Activated CD4-positive, alpha-beta T cell treated with anti-CD3 and anti-CD28 coated beads for 1 hour (primary cell): ENCODE data around the gene ZNF280C.
"Not testable (repeated sequence)": the region's sequence is repeated elsewhere in the genome, so short reads cannot be mapped to it uniquely, and the experiment has no call there.

Experiments
- DNase-seq: peaks from one replicate; pipeline ENCODE4 v3.0.0-alpha.2; 2020

ZNF280C gene

GRCh38 chrX:130261296-130261893 lies 7.3 kb downstream of the ZNF280C start:
- no peak for DNase-seq

GRCh38 chrX:130260316-130260715 lies 8.4 kb downstream of the ZNF280C start:
- DNase-seq: no peak

DNA sequence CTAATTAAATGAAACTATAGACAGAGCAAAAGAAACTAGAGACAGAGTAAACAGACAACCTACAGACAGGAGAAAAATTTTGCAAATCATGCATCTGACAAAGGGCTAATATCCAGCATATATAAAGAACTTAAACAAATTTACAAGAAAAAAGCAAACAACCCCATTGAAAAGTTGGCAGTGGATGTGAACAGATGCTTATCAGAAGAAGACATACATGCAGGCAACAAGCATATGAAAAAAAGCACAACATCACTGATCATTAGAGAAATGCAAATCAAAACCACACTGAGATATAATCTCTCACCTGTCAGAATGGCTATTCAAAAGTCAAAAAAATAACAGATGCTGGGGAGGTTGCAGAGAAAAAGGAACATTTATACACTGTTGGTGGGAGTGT lies 14.8 kb downstream of the ZNF280C start:
- no peak for DNase-seq

DNA sequence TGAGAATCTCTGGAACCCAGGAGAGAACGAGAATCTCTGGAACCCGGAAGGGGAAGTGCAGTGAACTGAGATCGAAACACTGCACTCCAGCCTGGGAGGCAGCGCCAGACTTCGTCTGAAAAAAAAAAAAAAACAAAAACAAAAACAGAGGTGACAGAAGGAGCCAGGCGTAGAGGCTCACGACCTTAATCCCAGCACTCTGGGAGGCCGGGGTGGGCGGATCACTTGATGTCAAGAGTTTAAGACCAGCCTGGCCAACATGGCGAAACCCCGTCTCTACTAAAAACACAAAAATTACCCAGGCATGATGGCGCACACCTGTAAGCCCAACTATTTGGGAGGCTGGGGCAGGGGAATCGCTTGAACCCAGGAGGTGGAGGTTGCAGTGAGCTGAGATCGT lies 17.0 kb downstream of the ZNF280C start:
- no peak for DNase-seq

GRCh38 chrX:130247996-130248395 lies 20.7 kb downstream of the ZNF280C start:
- DNase-seq: no peak

DNA sequence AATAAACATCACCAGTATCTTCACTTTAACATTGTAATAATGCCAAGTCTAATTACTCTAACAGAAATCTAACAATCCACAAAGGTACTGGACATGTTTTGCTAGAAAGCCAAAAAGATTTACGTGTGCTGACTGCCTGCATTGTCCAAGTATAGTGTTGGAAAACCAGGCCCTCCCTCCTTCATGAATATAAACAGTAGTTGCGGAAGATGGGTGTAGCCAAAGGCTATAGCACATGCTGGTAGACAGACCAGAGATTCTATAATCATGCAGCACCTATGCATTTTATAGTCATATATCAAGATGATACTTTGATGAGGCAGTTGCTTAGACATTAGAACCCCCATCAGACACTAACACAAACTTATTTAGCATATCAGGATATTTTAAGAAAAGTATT lies 22.6 kb downstream of the ZNF280C start:
- DNase-seq: no peak

- DNase-seq: no peak
Measured at GRCh38 chrX:130245441-130245840, 23.3 kb downstream of the ZNF280C start.

- DNase-seq: not testable (repeated sequence)
Measured at GRCh38 chrX:130231184-130231583, 37.5 kb downstream of the ZNF280C start.

DNA sequence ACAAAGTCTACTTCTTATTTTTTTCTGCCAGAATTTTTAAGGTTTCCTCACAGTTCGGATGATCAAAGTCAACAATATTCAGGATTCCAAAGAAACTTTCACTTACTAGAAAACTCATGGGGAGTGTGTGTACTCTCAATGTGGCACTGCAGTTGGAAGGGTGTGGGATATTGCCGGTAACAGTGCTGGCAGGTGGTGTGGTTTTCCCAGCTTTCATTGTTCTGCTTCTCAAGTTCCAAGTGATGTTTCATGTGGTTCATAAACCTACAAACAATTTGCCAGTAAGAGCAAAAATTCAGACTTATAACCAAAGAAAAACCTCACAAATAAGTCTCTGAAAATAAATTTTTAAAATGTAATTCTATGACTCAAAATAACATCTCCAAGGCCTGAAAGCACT lies 39.8 kb downstream of the ZNF280C start:
- DNase-seq: no peak

- DNase-seq: no peak
Measured at GRCh38 chrX:130224810-130225209, 43.9 kb downstream of the ZNF280C start.

GRCh38 chrX:130216320-130216719 lies 52.4 kb downstream of the ZNF280C start:
- DNase-seq: no peak

GRCh38 chrX:130213376-130213775 lies 55.3 kb downstream of the ZNF280C start:
- DNase-seq: no peak

DNA sequence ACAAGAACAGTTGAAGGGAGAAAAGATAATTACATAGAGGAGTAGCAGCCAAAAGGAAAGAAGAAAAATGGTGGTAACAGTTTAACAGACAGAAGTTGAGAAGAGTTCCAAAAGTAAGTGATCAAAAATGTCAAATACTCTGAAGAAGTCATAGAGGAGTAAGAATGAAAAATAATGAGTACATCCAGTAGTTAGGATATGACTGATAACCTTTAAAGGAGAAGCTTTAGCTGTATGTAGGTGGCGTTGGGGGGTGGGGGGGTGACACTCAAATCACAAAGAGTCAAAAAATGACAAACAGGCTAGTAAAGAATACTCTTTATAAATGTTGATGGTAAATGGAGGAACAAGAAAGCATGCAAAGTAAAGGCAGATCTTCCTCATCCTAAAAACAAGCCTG lies 56.3 kb downstream of the ZNF280C start:
- DNase-seq: no peak

- DNase-seq: no peak
Measured at GRCh38 chrX:130211415-130212186, 57.1 kb downstream of the ZNF280C start.

DNA sequence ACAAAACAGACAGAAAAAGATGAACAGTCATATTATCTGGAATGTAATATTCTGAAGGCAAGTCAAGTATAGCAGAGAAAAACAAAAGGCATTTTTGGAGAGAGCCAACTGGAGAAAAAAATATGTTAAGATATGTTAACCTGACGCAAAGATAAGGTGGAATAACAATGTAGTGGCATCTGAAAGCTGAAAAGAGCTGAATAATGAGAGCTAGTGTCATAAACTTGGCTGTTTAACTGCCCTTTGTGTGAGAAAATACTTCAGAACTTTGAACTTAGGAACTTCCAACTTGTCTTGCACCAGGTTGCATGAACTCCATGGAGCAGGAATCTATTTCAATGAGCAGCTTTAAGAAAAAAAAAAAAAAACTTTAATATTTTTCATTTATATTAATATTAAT lies 64.1 kb downstream of the ZNF280C start:
- DNase-seq: no peak

GRCh38 chrX:130197464-130197863 lies 71.2 kb downstream of the ZNF280C start:
- no peak for DNase-seq

DNA sequence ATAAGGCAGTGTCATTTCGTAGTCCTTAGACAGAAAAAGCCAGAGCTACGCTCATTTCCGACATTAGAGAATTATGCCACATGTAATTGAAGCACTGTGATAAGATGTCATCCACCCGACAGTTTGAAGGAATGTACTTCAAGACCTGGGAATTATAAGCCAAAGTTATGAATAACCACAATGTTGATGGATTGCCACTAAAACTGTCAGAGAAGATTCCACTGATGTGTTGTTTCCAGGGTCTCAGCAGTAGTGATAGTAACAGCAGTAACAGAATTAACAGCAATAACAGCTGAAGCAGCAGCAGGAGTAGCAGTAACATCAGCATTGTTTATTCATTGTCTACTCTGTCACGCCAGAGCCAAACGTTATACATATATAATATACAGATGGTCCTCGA lies 72.2 kb downstream of the ZNF280C start:
- DNase-seq: no peak

DNA sequence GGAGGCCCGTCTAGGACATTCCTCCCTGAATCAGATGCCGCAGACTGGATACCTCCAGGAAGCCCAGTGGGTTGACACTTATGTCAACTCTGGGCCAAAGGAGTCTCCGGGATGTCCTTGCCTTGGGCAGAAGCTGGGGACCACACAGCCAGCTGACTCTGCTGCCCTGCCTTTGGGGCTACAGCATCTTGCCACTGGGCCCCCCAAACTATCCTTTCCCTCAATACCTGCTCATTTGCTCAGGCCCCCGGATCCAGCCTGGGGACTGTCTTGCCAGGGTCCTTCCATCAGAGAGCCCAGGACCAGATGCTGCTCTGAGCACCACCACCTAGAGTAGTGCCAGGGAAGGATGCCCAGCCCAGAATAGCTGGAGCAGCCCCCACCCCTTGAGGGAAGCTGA lies 77.9 kb downstream of the ZNF280C start:
- DNase-seq: no peak

GRCh38 chrX:130186651-130187050 lies 82.0 kb downstream of the ZNF280C start:
- DNase-seq: no peak

DNA sequence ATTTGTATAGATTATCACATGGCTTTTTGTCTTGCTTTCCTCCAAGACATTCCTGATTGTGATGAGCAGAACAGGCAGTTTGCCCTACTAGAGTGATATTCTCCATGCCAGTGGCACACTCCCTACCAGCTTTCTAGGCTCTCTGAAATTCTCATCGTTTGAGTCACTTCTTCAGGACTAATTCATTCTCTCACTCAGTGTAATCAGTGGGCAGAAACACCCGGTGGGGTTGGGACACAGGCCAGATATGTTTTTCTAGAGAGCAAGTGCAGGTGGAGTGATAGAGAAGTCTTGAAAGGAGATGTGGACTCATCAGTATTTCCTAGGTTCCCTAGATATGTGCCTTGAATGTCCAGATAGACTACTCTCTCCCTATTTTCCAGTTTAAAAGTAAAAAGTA lies 83.8 kb downstream of the ZNF280C start:
- no peak for DNase-seq

- DNase-seq: no peak
Measured at GRCh38 chrX:130184168-130184567, 84.5 kb downstream of the ZNF280C start.

DNA sequence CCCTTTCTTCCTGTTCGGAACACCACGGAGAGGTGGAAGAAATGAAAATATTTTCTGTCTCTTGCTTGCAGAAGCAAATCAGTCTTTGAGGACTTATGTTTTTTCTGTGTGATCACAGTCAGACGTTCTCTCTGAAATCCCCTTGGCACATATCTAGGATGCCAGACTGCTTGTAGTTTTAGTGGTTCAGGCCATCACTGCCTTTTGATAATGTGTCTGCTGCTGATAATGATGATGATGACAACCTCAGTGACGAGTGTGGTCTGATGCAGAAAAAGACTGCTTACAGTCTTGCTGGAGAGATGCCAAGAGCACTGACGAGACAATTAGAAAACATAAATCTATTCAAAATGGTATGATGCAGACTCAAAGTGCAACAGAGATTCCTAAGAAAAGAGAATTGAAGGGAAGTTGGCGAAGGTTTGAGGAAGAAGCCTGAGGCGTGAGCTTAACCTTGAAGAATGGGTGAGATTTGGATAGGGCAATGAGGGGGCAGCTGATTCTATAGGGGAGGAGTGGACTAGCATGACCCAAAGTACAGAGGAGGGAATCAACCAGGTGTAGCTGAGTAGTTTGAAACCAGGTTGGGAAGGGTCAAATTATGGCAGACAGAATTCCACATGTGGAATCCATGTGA lies 89.0 kb downstream of the ZNF280C start:
- DNase-seq: no peak

DNA sequence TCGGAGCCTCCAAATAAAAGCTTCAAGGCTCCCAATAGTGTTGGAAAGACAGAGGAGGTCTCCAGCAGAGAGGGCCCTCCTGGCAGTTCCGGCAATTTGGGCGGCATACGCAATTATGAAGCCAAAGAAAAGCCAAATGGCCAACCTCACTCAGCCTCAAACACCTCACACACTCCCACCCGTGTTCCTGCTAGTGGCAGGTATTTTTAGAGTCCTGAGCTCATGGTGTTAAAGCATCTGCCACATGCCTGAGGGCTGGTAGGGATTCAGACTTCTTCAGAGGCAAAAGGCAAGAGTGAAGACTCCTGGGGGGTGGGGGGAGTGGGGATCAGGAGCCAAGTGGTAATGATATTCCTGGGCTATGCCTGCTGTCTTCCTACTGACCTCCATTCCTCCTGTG lies 89.5 kb downstream of the ZNF280C start:
- DNase-seq: no peak

DNA sequence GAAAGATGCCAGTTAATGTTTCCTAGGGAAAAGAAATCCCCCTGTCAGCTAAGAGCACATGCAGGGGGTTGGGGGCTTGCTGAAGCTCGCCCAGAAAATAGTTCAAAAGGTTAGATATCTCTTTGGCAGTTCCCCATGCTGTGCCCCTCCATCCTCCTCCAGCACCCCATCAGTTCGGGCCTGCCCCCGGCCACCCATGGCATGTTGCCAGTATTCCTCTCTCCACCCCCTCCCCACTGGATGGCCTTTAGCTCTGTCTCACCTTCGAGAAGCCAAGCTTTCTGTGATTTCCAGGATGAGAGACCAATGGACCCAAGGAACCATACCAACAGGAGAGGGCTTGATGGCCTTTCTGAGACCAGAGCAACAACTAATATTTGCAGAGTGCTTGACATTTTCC lies 91.8 kb downstream of the ZNF280C start:
- no peak for DNase-seq
